ENCODE results near the gene UMPS.

DNA sequence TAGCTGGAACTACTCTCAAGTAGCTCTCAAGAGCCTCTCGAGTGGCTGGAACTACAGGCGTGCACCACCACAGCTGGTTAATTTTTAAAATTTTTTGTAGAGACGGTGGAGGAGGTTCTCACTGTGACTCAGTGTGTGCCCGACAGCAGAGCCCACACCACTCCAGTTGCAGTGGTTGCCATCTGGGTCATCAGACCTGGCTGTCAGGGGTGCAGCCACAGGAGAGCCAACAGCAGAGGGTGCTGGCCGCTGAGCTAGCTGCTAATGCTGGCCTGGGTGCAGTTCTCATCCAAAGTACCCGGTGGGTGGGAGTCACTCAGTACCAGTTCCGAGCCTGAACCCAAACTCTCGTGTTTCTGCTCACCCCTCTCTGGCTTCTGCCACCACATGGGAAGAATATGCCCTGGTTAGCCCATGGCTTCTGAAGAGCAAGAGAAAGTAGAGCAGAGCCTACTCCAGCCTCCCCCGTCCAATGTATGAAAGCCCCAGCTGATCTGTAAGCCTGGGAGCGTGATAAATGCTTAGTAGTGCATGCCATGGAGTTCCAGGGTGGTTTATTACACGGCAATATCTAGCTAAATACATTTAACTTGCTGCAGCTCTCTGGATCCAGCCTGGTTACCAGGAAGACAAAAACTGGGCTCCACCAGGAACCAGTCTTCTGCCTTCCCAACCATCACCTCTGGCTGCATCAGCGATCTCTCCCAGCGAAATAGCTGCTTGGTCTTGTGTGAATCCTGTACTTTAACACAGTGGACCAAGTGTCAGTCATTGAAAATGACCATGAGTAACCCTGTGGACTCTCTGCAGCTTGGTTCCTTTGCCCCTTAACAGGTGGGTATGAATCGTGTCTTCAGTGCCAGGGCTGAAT, 17.1 kb downstream of the UMPS start:
- no peak for TF ChIP-seq EP300 (IDR thresholded peaks at IDR 0.05; ENCODE audit: borderline replicate concordance in 1 of 2, low read depth in 1 of 2, low read length in 1 of 2)
- TF ChIP-seq RXRA (IDR thresholded peaks at IDR 0.05; ENCODE audit: borderline replicate concordance, low read depth), result no peak
- TF ChIP-seq POLR2AphosphoS5 (IDR thresholded peaks at IDR 0.05; ENCODE audit: low read depth, low read length), result 0 out of 2 replicates have a peak, but pooled peaks have one; percentile 17
- TF ChIP-seq CHD2 (IDR thresholded peaks at IDR 0.05; ENCODE audit: low read length, partially characterized antibody), result no peak
- TF ChIP-seq RFX5 (IDR thresholded peaks at IDR 0.05; ENCODE audit: low read length), result no peak
- TF ChIP-seq, protein P1, sequence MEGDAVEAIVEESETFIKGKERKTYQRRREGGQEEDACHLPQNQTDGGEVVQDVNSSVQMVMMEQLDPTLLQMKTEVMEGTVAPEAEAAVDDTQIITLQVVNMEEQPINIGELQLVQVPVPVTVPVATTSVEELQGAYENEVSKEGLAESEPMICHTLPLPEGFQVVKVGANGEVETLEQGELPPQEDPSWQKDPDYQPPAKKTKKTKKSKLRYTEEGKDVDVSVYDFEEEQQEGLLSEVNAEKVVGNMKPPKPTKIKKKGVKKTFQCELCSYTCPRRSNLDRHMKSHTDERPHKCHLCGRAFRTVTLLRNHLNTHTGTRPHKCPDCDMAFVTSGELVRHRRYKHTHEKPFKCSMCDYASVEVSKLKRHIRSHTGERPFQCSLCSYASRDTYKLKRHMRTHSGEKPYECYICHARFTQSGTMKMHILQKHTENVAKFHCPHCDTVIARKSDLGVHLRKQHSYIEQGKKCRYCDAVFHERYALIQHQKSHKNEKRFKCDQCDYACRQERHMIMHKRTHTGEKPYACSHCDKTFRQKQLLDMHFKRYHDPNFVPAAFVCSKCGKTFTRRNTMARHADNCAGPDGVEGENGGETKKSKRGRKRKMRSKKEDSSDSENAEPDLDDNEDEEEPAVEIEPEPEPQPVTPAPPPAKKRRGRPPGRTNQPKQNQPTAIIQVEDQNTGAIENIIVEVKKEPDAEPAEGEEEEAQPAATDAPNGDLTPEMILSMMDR (IDR thresholded peaks at IDR 0.05), result no peak
- no peak for TF ChIP-seq MXI1 (IDR thresholded peaks at IDR 0.05; ENCODE audit: low read depth, low read length)
- TF ChIP-seq TAF1 (IDR thresholded peaks at IDR 0.05; ENCODE audit: borderline replicate concordance, low read depth, low read length), result no peak
- no peak for TF ChIP-seq MEF2A (IDR thresholded peaks at IDR 0.05; ENCODE audit: borderline replicate concordance, low read depth)
- TF ChIP-seq GABPA (IDR thresholded peaks at IDR 0.05; ENCODE audit: low read depth), result no peak
- no peak for TF ChIP-seq JUND (IDR thresholded peaks at IDR 0.05)
- TF ChIP-seq, protein P2, sequence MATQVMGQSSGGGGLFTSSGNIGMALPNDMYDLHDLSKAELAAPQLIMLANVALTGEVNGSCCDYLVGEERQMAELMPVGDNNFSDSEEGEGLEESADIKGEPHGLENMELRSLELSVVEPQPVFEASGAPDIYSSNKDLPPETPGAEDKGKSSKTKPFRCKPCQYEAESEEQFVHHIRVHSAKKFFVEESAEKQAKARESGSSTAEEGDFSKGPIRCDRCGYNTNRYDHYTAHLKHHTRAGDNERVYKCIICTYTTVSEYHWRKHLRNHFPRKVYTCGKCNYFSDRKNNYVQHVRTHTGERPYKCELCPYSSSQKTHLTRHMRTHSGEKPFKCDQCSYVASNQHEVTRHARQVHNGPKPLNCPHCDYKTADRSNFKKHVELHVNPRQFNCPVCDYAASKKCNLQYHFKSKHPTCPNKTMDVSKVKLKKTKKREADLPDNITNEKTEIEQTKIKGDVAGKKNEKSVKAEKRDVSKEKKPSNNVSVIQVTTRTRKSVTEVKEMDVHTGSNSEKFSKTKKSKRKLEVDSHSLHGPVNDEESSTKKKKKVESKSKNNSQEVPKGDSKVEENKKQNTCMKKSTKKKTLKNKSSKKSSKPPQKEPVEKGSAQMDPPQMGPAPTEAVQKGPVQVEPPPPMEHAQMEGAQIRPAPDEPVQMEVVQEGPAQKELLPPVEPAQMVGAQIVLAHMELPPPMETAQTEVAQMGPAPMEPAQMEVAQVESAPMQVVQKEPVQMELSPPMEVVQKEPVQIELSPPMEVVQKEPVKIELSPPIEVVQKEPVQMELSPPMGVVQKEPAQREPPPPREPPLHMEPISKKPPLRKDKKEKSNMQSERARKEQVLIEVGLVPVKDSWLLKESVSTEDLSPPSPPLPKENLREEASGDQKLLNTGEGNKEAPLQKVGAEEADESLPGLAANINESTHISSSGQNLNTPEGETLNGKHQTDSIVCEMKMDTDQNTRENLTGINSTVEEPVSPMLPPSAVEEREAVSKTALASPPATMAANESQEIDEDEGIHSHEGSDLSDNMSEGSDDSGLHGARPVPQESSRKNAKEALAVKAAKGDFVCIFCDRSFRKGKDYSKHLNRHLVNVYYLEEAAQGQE (IDR thresholded peaks at IDR 0.05; ENCODE audit: low read depth, low read length), result no peak
- TF ChIP-seq SMC3 (IDR thresholded peaks at IDR 0.05; ENCODE audit: low read depth, low read length), result no peak
